ENCODE measurements around the gene WDR64.
"Not testable (repeated sequence)": the region's sequence is repeated elsewhere in the genome, so short reads cannot be mapped to it uniquely, and the experiment has no call there.

The WDR64 gene

GRCh38 chr1:241660424-241660972, 8.4 kb downstream of the WDR64 start:
- no peak for DNase-seq

GRCh38 chr1:241666419-241666818, 14.3 kb downstream of the WDR64 start:
- DNase-seq, result no peak

- DNase-seq, result no peak
These were observed 20.2 kb downstream of the WDR64 start for GRCh38 chr1:241672301-241672700.

- no peak for DNase-seq
These were observed 22.8 kb downstream of the WDR64 start for GRCh38 chr1:241674805-241675384.

GRCh38 chr1:241675983-241676382, 23.9 kb downstream of the WDR64 start:
- DNase-seq, result no peak

GRCh38 chr1:241677201-241677600, 25.1 kb downstream of the WDR64 start:
- no peak for DNase-seq

GRCh38 chr1:241678536-241678935, 26.5 kb downstream of the WDR64 start:
- no peak for DNase-seq

- no peak for DNase-seq
These were observed 27.3 kb downstream of the WDR64 start for GRCh38 chr1:241679404-241679803.

GRCh38 chr1:241679961-241680360, 27.9 kb downstream of the WDR64 start:
- DNase-seq, result no peak

GRCh38 chr1:241681861-241682448, 29.9 kb downstream of the WDR64 start:
- DNase-seq, result not testable (repeated sequence)

- DNase-seq, result no peak
These were observed 30.8 kb downstream of the WDR64 start for GRCh38 chr1:241682921-241683320.

GRCh38 chr1:241684108-241684507, 32.0 kb downstream of the WDR64 start:
- DNase-seq, result no peak

GRCh38 chr1:241688940-241689368, 36.9 kb downstream of the WDR64 start:
- no peak for DNase-seq

GRCh38 chr1:241695246-241696171, 43.4 kb downstream of the WDR64 start:
- no peak for DNase-seq

- no peak for DNase-seq
These were observed 44.2 kb downstream of the WDR64 start for GRCh38 chr1:241696172-241696814.

- no peak for DNase-seq
These were observed 44.9 kb downstream of the WDR64 start for GRCh38 chr1:241696815-241697639.

GRCh38 chr1:241697640-241698018, 45.5 kb downstream of the WDR64 start:
- no peak for DNase-seq

GRCh38 chr1:241698177-241698576, 46.1 kb downstream of the WDR64 start:
- no peak for DNase-seq

GRCh38 chr1:241701483-241702295, 49.6 kb downstream of the WDR64 start:
- DNase-seq, result no peak

- no peak for DNase-seq
These were observed 50.6 kb downstream of the WDR64 start for GRCh38 chr1:241702442-241703373.

Data from activated CD4-positive, alpha-beta T cell treated with anti-CD3 and anti-CD28 coated beads, Interleukin-2, amount 50 U/mL, for 48 hours (primary cell).